Middle frontal gyrus (tissue), 1 donor: ENCODE results near the gene PAMR1.

ENCODE experiments used
- DNase-seq: peaks from one replicate; pipeline ENCODE4 v3.0.0-alpha.2; 2015; ENCODE audit warnings: low spot score; ENCODE audit errors: extremely low spot score

PAMR1 gene

GRCh38 chr11:35459489-35459888 is 65.9 kb downstream of the PAMR1 start:
- DNase-seq = no peak

- no peak for DNase-seq
Observed at GRCh38 chr11:35458846-35459245, 66.6 kb downstream of the PAMR1 start.

GRCh38 chr11:35454362-35454761 is 71.1 kb downstream of the PAMR1 start:
- no peak for DNase-seq

- DNase-seq = no peak
Observed at GRCh38 chr11:35436581-35437250, 88.7 kb downstream of the PAMR1 start.

GRCh38 chr11:35433588-35433987 is 91.8 kb downstream of the PAMR1 start:
- no peak for DNase-seq

GRCh38 chr11:35432464-35432863 is 93.0 kb downstream of the PAMR1 start:
- DNase-seq = no peak

- DNase-seq = peak; percentile 62
Observed at GRCh38 chr11:35427071-35427470, 98.3 kb downstream of the PAMR1 start.

- DNase-seq = no peak
Observed at GRCh38 chr11:35426351-35426750, 99.1 kb downstream of the PAMR1 start.

GRCh38 chr11:35425603-35426212 is 99.7 kb downstream of the PAMR1 start:
- DNase-seq = no peak

- DNase-seq = no peak
Observed at GRCh38 chr11:35424157-35424940, 101.1 kb downstream of the PAMR1 start.

- DNase-seq = no peak
Observed at GRCh38 chr11:35420371-35420770, 105.0 kb downstream of the PAMR1 start.

- DNase-seq = no peak
Observed at GRCh38 chr11:35419830-35420333, 105.5 kb downstream of the PAMR1 start.

- DNase-seq = peak; percentile 59
Observed at GRCh38 chr11:35419184-35419829, 106.1 kb downstream of the PAMR1 start, which contains the start of gene SLC1A2. Gene SLC1A2 (minus strand): TSS chr11:35419558. CDS start chr11:35418966, 592 bp downstream.

- DNase-seq = no peak
Observed at GRCh38 chr11:35418282-35419183, 106.9 kb downstream of the PAMR1 start.

GRCh38 chr11:35415487-35415886 is 109.9 kb downstream of the PAMR1 start:
- DNase-seq = no peak

- DNase-seq = no peak
Observed at GRCh38 chr11:35414776-35415175, 110.6 kb downstream of the PAMR1 start.

GRCh38 chr11:35414311-35414710 is 111.1 kb downstream of the PAMR1 start:
- no peak for DNase-seq

GRCh38 chr11:35413598-35413997 is 111.8 kb downstream of the PAMR1 start:
- DNase-seq = no peak

GRCh38 chr11:35412285-35412684 is 113.1 kb downstream of the PAMR1 start:
- DNase-seq = no peak

- no peak for DNase-seq
Observed at GRCh38 chr11:35407041-35407440, 118.4 kb downstream of the PAMR1 start.

- DNase-seq = no peak
Observed at GRCh38 chr11:35404388-35404775, 121.0 kb downstream of the PAMR1 start.
